KOPT-K1 (cell line): Measurements from ENCODE around the gene LGI2.
"Not testable (repeated sequence)": the region's sequence is repeated elsewhere in the genome, so short reads cannot be mapped to it uniquely, and the experiment has no call there.

Experiments used
- H3K27ac ChIP-seq: fragments of 200-600 bp; sonication (generic); 2 replicates; pipeline ENCODE4 v1.5.1; 2016; ENCODE audit warnings: antibody characterized with exemption, mild to moderate bottlenecking, low read depth, low read length; ENCODE audit not compliant: poor library complexity, severe bottlenecking
- H3K36me3 ChIP-seq: fragments of 200-600 bp; sonication (generic); 2 replicates; pipeline ENCODE4 v1.5.1; 2017; ENCODE audit warnings: antibody characterized with exemption, mild to moderate bottlenecking, low read length, moderate library complexity; ENCODE audit not compliant: insufficient read depth
- H3K9me3 ChIP-seq: fragments of 200-600 bp; sonication (generic); 2 replicates; pipeline ENCODE4 v1.5.1; 2017; ENCODE audit warnings: antibody characterized with exemption, low read length, mild to moderate bottlenecking; ENCODE audit not compliant: insufficient read depth, poor library complexity, severe bottlenecking

LGI2 gene

DNA sequence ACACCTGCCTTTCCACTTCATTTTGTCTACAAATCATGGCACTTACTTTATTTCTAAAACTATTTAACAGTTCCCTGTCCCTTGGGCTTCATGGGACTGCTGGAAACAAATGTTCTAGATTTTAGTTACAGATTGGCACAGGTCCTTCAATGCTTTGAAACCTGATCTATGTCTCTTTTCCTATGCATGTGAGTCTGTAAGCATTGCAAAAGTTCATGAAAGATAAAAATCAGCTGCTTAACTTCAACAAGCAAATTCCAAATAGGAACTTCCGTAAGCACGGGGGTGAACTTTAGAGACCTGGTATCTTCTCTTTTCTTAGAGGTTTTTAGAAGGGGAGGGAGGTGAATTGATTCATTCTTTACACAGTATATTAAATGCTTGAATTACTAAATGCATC is 9.5 kb downstream of the LGI2 start:
- Histone ChIP-seq H3K27ac (no peak overlapping the region), H3K36me3 (no peaks in the 10 kb centered on the region), H3K9me3 (no peaks in the 10 kb centered on the region)

DNA sequence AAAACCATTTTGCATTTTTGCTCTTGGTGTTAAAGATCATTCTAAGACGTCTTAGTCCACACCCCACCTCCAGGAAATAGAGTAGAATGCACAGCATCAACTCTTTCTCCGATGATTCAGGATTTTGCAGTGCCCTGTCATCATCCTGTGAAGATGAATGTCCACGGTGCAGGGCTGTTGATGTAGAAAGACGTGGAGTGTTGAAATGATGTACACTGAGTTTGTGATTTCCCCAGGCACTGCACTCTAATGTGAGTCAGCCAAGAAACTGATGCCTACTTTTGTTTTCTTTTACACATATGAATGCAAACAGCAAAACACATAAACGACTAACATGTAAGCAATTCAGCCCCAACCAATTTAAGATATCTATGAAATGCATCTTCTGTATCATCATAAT is 10.5 kb downstream of the LGI2 start:
- H3K36me3 ChIP-seq, result no peaks in the 10 kb centered on the region

DNA sequence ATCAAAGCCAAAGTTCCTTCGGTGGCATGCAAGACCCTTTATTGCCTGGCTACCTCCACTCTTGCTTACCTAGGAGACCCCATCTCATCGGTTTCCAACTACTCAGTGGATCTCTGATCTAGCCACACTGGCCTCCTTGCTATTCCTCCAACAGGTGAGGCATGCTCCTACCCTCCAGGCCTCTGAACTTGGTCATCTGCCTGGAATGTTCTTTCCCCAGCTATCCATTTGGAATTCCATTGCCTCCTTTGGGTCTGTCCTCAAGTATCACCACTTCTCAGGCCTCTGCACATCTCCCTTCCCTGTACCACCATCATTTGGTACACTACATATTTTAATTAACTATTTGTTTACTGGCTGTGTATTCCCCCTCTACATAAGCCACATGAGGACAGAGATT is 11.2 kb downstream of the LGI2 start:
- no peak overlapping the region for H3K27ac ChIP-seq
- H3K36me3 ChIP-seq, result no peaks in the 10 kb centered on the region

More for the DNA sequence above, 10.5 kb downstream of the LGI2 start:
- Histone ChIP-seq H3K9me3 (no peaks in the 10 kb centered on the region), H3K27ac (no peak overlapping the region)

DNA sequence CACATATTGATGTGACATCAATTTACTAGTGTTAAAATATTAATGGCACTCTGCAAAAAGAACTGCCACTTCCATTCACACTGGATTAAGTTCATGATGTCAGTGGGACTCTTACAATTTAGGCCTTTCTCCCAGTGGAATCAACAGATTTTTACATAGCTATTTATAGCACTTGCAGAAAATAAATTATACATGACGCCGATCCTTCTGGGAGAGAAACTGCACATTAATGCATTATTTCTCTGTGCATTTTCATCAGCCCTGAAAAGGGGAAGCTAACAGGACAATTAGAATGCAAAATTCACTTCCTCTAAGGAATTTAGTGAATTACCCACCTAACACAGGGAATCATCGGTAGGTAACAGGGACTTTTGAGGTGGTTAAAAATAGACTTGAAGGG is 15.7 kb downstream of the LGI2 start:
- Histone ChIP-seq H3K27ac (no peak overlapping the region), H3K36me3 (no peaks in the 10 kb centered on the region), H3K9me3 (no peaks in the 10 kb centered on the region)

More for the DNA sequence above, 11.2 kb downstream of the LGI2 start:
- no peaks in the 10 kb centered on the region for H3K9me3 ChIP-seq

DNA sequence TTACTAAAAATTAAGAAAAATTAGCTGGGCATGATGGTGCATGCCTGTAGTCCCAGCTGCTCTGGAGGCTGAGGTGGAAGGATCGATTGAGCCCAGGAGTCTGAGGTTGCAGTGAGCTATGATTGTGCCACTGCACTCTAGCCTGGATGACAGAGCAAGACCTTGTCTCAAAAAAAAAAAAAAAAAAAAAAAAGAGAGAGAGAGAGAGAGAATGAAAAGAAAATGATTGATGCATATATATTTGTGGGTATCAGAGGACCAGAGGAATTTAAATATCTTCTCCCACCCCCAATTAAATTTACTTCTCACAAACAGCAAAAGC is 16.1 kb downstream of the LGI2 start:
- H3K9me3 ChIP-seq, H3K27ac ChIP-seq, H3K36me3 ChIP-seq: not testable (repeated sequence)

DNA sequence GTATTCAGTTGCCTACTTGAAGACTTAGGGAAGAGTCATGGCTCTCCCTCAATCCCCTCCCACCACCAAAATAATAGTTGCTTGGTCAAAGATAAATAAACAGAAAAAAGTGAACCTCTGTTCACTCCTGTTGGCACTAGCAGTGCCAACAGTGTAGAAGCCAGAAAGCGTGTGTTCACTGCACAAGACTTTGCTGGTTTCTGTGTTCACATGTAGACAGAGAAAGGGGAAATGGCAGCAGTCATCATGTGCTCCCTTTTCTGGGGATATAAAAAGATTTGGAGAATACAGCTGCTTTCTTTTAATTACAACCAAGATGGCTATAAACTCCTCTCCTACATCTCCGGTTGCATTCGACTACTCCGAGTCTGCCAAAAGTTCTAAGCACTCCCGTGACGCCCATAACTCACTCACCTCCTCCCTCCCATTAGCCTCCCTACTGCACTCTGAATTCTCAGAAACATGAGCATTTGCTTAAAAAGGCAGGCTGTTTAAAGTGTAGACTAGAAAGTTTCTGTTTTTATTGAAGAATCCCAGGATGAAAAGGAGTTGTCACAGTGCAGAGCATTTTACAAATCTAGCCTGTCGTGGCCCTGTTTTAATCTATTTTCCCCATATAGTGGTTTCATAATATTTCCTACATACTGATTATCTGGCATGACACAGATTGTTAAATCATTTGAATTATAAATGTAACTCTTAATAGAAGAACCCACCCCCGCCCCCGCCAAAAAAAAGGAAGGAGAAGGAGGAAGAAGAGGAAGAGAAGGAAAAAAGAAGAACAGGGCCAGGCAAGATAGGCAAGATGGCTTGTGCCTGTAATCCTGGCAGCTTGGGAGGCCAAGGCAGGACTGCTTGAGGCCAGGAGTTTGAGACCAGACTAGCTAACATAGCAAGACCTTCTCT is 16.7 kb downstream of the LGI2 start:
- H3K36me3 ChIP-seq, result no peaks in the 10 kb centered on the region
- H3K9me3 ChIP-seq, result no peaks in the 10 kb centered on the region
- no peak overlapping the region for H3K27ac ChIP-seq

DNA sequence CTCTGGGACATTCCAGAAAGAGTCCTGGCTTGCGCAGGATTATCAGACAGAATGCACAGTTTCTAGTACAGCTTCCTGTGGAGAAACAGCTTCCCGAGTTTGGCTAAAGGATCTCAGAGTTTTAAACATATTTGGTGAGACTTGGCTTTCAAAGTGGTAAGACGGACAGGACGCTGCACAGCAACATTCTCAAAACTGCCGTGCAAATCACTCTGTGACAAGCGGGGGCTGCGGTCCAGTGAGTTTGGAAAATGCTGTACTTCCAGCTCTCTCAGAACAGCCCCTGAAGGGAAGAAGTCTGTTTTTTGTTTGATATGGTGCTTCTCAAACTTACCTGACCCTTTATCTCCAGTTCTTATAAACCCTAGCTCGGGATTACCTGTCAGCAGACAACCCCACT is 18.1 kb downstream of the LGI2 start:
- Histone ChIP-seq H3K27ac (no peak overlapping the region), H3K9me3 (no peaks in the 10 kb centered on the region), H3K36me3 (no peaks in the 10 kb centered on the region)

DNA sequence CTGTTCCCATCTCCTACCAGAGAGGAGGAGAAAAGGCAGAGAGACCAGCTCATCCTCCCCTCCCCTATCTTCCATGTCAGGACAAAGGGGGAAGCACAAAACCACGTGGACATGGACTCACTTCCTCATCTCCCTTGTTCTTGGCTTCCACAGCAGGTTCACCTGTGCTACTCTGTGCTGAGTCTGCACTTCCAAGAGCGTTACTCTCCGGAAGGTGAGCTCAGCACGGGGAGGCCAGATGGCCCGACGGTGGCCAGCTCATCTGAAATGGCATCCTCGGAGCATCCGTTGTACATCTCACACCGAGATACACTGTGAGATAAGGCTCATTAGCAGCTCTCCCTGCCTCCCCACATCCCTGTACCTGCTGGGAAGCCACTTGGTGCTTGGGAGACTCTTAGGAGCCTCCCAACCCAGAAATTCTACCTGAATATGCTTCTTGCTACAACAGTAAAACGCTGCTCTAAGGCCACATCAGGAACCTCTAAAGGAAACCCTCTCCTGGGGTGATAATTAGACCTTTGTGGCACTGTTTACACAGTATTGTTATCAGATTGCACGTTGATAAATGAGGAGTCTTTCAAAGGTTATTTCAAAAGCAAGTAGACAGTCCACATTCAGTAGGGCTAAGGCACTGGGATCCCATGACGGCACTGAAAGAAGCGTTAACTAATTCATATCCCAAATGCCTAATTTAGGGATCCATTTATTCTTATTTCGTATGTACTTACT is 19.4 kb downstream of the LGI2 start:
- Histone ChIP-seq H3K36me3 (no peaks in the 10 kb centered on the region), H3K27ac (no peak overlapping the region), H3K9me3 (no peaks in the 10 kb centered on the region)

DNA sequence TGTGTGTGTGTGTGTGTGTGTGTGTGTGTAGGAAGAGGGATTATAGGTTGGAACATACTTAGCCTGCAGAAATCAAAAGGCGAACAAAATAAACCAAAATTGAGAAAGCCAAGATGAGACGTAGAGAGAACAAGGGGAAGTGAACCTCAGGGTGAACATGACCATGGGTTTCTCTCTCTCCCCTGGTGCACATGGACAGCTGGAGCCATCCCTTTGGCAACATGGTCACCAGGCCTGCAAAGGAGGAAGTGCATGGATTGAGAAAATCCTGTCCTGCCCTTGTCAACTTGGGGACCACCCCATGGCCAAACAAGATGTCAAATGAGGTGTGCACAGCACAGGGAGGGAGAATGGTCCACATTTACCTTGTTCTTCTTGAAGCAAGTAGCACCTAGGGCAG is 23.1 kb downstream of the LGI2 start:
- H3K36me3 ChIP-seq, result no peaks in the 10 kb centered on the region
- no peaks in the 10 kb centered on the region for H3K9me3 ChIP-seq
- no peak overlapping the region for H3K27ac ChIP-seq

DNA sequence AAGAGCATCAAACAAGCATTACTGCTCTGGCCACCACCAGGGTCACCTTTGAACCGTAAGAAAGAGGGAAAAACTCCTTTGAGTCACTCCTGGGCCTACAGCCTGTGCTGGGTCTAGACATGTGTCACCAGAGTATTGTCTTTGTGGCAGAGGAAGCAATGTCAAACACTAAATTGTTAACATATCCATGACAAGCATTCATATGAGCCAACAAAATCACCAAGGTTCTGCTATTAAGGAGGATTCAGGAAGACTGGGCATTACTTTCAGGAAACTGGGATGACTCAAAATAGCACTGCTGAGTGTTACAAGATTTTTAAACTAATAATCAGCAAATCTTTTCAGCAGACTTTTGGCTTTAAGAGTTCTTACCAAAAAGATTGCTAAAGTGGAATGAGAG is 28.1 kb downstream of the LGI2 start:
- Histone ChIP-seq H3K27ac (no peak overlapping the region), H3K9me3 (no peaks in the 10 kb centered on the region), H3K36me3 (no peaks in the 10 kb centered on the region)

DNA sequence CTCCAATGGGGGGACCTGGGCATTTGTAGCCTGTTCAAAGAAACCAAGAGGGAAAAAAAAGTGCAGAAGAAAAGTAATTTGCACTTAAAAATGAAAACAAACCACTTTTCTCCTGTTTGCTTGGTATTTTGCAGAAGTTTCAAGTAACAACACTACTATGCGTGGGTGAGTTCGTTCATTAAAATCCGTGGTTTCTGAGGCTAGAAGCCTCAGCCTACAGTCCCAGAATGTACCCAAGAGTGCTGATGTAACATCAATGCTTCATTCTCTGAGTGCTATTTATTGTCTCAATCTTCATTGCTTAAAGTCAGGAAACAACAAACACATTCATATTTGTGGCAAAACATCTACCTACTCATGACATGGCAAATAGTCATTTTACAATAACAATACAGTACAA is 29.2 kb downstream of the LGI2 start:
- no peak overlapping the region for H3K27ac ChIP-seq
- H3K9me3 ChIP-seq, result no peaks in the 10 kb centered on the region
- H3K36me3 ChIP-seq, result no peaks in the 10 kb centered on the region

DNA sequence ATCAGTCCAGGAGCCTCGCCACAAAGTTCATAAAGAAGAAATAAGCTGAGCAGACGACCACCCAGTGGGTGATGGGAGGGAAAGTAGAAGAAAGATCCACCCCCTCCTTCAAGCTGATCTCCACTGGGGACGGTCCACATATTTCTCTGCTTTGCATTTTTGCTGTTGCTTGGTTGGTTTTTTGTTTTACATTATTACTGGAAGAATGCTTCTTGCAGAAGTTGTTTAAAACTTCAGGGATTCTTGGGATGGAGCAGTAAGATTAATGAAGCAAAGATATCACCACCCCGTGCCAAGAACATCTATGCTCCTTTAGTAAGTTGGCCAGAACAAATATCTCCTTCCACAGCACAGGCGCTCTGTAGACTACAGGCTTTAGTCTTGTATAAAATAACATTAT is 30.1 kb downstream of the LGI2 start:
- H3K36me3 ChIP-seq, result no peaks in the 10 kb centered on the region
- no peaks in the 10 kb centered on the region for H3K9me3 ChIP-seq
- no peak overlapping the region for H3K27ac ChIP-seq

DNA sequence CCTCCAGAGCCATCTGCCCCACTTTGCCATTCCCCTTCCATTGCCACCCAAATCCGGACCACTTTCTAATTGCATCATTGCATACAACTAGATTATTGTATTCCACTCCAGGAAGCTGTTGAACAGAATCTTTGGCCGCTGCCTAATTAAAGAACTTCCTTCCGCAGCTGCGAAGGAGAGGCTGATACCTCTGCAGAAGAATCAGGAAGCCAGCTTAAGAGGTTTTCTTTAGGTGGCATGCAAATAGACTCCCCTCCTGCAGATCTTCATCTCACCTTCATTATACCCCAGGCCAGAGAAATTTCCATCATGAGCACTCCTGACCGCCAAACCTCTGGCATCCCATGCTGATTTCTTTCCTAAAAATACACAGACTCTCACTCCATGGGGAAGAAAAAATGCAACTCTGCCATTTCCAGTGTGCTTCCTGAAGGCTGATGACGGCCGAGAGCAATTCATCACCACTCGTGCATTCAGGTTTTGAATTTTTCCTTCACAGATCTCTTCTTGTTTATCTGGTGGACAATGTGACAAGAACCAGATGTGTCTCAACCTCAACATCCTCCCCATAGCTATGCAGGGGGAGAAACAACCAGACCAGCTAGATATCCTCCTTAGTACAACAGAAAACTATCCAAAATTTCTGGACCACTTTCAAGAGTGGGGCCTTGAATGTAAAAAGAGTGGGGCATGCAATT is 31.2 kb downstream of the LGI2 start:
- H3K27ac ChIP-seq, result no peak overlapping the region
- no peaks in the 10 kb centered on the region for H3K9me3 ChIP-seq
- H3K36me3 ChIP-seq, result no peaks in the 10 kb centered on the region

DNA sequence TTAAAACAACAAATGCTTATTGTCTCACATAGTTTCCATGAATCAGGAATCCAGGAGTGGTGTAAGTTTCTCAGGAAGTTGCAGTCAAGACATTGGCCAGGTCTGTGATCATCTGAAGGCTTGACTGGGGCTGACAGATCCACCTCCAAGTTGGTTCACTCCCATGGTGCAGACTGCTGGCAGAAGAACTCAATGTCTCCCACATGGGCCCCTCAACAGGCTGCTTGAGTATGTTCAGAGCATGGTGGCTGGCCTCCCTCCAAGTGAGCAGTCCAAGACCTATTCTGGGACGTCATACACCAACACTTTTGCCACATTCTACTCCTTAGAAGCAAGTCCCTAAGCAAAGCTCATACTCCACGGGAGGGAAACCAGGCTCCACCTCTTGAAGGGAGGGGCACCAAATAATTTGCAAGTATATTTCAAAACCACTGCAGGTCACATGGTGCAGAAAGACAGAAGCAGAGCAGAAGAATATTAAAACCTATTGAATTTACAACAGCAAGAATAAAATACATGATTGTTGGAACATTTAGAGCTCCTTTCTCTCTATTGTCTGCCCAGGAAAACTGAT is 35.3 kb downstream of the LGI2 start:
- Histone ChIP-seq H3K27ac (no peak overlapping the region), H3K9me3 (no peaks in the 10 kb centered on the region), H3K36me3 (no peaks in the 10 kb centered on the region)

DNA sequence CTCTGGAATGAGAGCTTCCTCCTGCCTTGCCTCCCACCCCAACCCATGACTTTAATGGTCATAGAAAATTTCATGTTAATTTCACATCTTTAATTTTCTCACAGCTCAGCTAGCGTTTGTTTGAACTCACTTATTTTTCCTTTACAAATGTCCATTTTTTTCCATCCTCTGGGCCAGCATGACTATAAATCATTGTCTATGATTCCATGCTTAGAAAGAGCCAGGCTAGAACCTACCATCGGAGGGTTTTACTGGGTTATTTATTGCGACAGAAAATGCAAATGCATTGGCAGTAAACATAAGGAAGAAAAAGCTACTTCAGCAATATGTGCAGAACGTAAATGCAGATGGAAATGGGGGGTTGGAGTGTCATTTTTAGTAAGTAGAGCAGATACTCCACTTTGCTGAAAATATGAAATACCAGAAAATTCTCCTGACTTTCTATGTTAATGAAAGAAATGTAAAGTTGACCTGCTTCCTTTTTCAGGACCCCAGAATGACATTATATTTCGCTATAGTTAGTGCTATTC is 37.1 kb downstream of the LGI2 start:
- Histone ChIP-seq H3K9me3 (no peaks in the 10 kb centered on the region), H3K27ac (no peak overlapping the region), H3K36me3 (no peaks in the 10 kb centered on the region)
